ENCODE data around the gene BHMT2. TPM values are rescaled to one million over a fixed set of nuclear protein-coding genes. Genes with fewer than 3 reads are reported as not detected.
A peak's percentile ranks its signal among the peaks of the same experiment; 100 is the strongest.

Gene BHMT2
- 10 to 100 TPM in 2 of 9 donors, 1 to 10 TPM in 7; 3.3 to 11.3 (median 7.1) TPM for total RNA-seq
- 1 to 10 TPM; 1.5 to 4.7 TPM for polyA plus RNA-seq
- long read RNA-seq, donor 1, transcript BHMT2-201 (8 exons, 2,050 nt) = major isoform, 15 of 20 reads
- long read RNA-seq, donor 1, partial matches to known transcripts = 2 of 20 reads
- long read RNA-seq, donor 1, other reads (novel, unspliced or antisense) = 3 of 20 reads
- long read RNA-seq, donor 2, transcript BHMT2-201 (8 exons, 2,050 nt) = major isoform, 19 of 24 reads
- long read RNA-seq, donor 2, partial matches to known transcripts = 1 of 24 reads
- long read RNA-seq, donor 2, other reads (novel, unspliced or antisense) = 4 of 24 reads
- long read RNA-seq, donor 3, transcript BHMT2-201 (8 exons, 2,050 nt) = major isoform, 11 of 13 reads
- long read RNA-seq, donor 3, partial matches to known transcripts = 1 of 13 reads
- long read RNA-seq, donor 3, other reads (novel, unspliced or antisense) = 1 of 13 reads

GRCh38 chr5:79069488-79070349 is at the start of gene BHMT2, which contains the start of gene DMGDH:
Gene BHMT2 (plus strand): TSS chr5:79069767. CDS start chr5:79069783, 16 bp downstream.
Gene DMGDH (minus strand): TSS chr5:79069674. CDS start chr5:79069620, 54 bp downstream.
- peaks cover 0 to 14% (median 0%) of the 10 kb centered on the region in 12 donors for H3K4me1 ChIP-seq
- WGBS, 4 donors = 19 to 49% (median 35%) methylated on average over 37 to 79 of the region's 79 CpGs
- peak within 1 kb of the TSS in 7 of 12 donors; percentile 1 to 56 (median 9) for H3K27ac ChIP-seq
- no peaks in the 10 kb centered on the region for H3K36me3 ChIP-seq
- H3K27me3 ChIP-seq = peaks cover 0 to 22% (median 4%) of the 10 kb centered on the region in 9 donors
- DNase-seq (peak; percentile 20 to 68 (median 41)), ATAC-seq (peak; percentile 57 to 93 (median 78))
- intact Hi-C loops (cut with DNase I) = no loop called here
- peak within 1 kb of the TSS in 11 of 12 donors; percentile 27 to 66 (median 50) for H3K4me3 ChIP-seq
- TF ChIP-seq POLR2A (IDR thresholded peaks at IDR 0.05) (no peak), CTCF (IDR thresholded peaks at IDR 0.05) (no peak)
- H3K9me3 ChIP-seq = peaks cover 0 to 12% (median 0%) of the 10 kb centered on the region in 12 donors

- Histone ChIP-seq H3K4me1 (peaks cover 0 to 11% (median 4%) of the 10 kb centered on the region in 12 donors), H3K9me3 (no peaks in the 10 kb centered on the region), H3K4me3 (peak overlapping the region in 5 of 12 donors; percentile 8 to 39 (median 23)), H3K27ac (no peak overlapping the region), H3K36me3 (no peaks in the 10 kb centered on the region), H3K27me3 (no peaks in the 10 kb centered on the region)
- 8 to 18% (median 12%) methylated on average over 14 of the region's 14 CpGs for WGBS, 4 donors
- peak in 4 of 5 donors; percentile 28 to 47 (median 44) for DNase-seq
- intact Hi-C loops (cut with DNase I) = loop anchor here in 8 of 10 donors (1.0 to 10.0 kb wide), 11 partner anchors 91 to 1064 kb away; partner anchors contain the start of gene BHMT (in 1 of the 8)
- TF ChIP-seq CTCF (IDR thresholded peaks at IDR 0.05) (peak; percentile 64 to 89 (median 78)), POLR2A (IDR thresholded peaks at IDR 0.05) (no peak)
- peak; percentile 64 to 91 (median 84) for ATAC-seq
Observed at GRCh38 chr5:79020861-79021561, 48.6 kb upstream of the BHMT2 start.

GRCh38 chr5:79021753-79022152 is 47.8 kb upstream of the BHMT2 start:
- no peaks in the 10 kb centered on the region for H3K36me3 ChIP-seq
- no peaks in the 10 kb centered on the region for H3K9me3 ChIP-seq
- no peak for DNase-seq
- 20 to 33% (median 25%) methylated on average over 4 of the region's 4 CpGs for WGBS, 4 donors
- H3K4me3 ChIP-seq = no peak overlapping the region
- no peak for ATAC-seq
- intact Hi-C loops (cut with DNase I) = loop anchor here in 8 of 10 donors (1.0 to 10.0 kb wide), 12 partner anchors 91 to 1063 kb away; partner anchors contain the start of gene BHMT (in 1 of the 8)
- no peak overlapping the region for H3K27ac ChIP-seq
- H3K27me3 ChIP-seq = no peaks in the 10 kb centered on the region
- TF ChIP-seq CTCF (IDR thresholded peaks at IDR 0.05) (no peak), POLR2A (IDR thresholded peaks at IDR 0.05) (no peak)
- H3K4me1 ChIP-seq = peaks cover 0 to 11% (median 4%) of the 10 kb centered on the region in 12 donors

Measured in heart left ventricle (tissue), 16 donors.